DND-41 (cell line): ENCODE data around the gene PHOX2A.

ENCODE experiments used
- CTCF ChIP-seq: IDR thresholded peaks from 2 replicates; pipeline ENCODE4 v1.5.1; 2012; ENCODE audit warnings: borderline replicate concordance, low read length, moderate library complexity, mild to moderate bottlenecking; ENCODE audit not compliant: poor library complexity, severe bottlenecking; ENCODE audit errors: extremely low read depth
- EZH2 ChIP-seq: IDR thresholded peaks from 3 replicates; pipeline ENCODE4 v1.6.1; 2012; ENCODE audit warnings: borderline replicate concordance, low read depth, mild to moderate bottlenecking, moderate library complexity, low read length, inconsistent platforms; ENCODE audit not compliant: severe bottlenecking

DNA sequence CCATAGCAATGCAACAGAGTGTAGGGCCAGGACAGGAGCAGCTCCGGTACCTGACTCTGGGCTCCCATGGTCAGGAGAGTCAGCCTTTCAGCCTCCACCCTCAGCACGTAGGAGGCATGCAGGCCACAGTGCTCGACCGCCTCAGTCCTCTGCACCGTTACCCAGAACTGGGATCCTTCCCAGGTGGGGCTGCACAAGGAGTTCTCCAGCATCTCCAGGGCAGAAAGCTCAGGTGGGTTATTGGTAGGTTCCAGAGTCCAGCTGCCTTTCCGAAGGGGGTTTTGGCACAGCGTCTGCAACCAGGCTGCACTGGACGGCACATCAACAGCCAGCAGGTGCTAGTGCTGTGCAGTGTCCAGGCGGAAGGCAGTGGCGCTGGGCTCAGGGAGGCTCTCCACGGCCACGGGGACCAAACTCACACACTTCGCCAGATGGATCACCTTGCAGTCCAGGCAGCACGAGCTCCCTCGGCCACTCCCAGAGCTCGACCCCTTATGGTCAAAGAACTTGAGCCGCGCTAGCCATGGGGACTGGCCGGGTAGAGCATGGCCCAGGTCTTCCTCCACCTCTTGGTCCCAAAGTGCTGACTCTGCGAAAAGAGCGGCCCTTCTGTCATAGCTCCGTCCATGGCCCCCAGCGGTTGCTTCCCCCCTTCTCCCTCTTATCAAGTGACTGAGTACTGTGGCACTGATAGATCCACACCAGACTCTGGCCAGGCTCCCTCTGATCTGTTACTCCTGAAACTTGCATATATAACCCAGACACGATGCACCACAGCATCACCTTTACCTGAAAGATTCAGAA, 6.9 kb upstream of the PHOX2A start:
- TF ChIP-seq CTCF = no peak
- no peak for TF ChIP-seq EZH2
